Measurements from ENCODE around the gene ERC1.
"Not testable (repeated sequence)": the region's sequence is repeated elsewhere in the genome, so short reads cannot be mapped to it uniquely, and the experiment has no call there.

ERC1 gene

DNA sequence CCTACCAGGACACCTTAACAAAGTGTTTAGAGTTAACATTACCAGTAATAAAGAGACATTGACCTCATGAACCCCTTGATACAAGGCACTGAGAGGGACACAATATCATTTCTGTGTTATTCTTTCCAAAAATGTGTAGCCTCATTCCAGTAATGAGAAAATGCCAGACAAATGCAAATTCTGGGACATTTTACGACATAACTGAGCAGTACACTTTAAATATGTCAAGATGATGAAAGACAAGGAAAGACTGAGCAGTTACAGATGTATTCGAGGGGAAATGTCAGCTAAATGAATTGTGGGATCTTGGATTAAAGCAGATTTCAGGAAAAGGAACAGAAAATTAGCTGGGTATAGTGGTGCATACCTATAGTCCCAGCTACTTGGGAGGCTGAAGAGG is 255.6 kb downstream of the ERC1 start:
- no peak for DNase-seq

DNA sequence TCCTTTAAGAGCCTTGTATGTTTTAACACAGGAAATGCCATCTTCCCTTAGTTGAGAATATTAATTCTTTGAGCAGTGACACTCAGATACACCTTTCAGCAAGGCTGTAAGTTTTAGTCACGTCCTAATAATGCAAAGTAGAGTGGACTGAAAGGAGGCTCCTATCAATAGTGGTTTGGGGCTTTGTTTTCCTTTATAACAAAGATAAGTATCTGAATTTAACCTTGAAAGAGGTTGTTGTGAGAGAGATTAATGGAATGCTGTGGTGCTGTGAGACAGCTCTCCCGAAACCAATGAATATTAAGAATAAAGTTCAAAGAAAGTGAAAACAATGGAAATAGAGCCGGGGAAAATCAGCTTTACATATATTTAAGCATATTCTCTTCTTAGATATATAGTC is 259.6 kb downstream of the ERC1 start:
- no peak for DNase-seq

DNA sequence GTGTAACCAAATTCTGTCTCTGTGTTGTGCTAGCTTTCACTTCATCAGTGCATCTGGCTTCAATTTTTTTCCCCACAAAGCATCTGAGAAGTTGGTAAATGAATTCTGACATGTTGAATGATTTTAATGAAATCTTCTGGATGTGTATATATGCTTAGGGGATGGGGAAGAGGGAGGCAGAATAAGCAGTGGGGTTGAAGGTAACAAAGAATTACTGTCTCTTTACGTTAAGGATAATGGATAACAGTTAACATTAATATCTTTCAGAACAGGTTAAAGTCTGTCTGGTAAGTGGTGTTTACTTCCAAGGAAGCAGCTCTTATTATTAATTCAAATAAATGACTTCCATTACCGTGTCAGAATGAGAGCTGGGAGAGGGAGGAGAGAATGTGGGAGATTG is 261.7 kb downstream of the ERC1 start:
- no peak for DNase-seq

DNA sequence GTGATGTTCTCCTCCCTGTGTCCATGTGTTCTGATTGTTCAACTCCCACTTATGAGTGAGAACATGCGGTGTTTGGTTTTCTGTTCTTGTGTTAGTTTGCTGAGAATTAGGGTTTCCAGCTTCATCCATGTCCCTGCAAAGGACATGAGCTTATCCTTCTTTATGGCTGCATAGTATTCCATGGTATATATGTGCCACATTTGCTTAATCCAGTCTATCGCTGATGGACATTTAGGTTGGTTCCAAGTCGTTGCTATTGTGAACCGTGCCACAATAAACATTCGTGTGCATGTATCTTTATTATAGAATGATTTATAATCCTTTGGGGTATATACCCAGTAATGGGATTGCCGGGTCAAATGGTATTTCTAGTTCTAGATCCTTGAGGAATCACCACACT is 264.1 kb downstream of the ERC1 start:
- not testable (repeated sequence) for DNase-seq

DNA sequence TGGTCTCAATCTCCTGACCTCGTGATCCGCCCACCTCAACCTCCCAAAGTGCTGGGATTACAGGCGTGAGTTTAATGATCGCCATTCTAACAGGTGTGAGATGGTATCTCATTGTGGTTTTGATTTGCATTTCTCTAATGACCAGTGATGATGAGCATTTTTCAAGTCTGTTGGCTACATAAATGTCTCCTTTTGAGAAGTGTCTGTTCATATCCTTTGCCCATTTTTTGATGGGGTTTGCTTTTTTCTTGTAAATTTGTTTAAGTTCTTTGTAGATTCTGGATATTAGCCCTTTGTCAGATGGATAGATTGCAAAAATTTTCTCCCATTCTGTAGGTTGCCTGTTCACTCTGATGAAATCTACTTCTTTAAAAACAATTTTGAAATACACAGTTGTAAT is 264.8 kb downstream of the ERC1 start:
- DNase-seq, result not testable (repeated sequence)

DNA sequence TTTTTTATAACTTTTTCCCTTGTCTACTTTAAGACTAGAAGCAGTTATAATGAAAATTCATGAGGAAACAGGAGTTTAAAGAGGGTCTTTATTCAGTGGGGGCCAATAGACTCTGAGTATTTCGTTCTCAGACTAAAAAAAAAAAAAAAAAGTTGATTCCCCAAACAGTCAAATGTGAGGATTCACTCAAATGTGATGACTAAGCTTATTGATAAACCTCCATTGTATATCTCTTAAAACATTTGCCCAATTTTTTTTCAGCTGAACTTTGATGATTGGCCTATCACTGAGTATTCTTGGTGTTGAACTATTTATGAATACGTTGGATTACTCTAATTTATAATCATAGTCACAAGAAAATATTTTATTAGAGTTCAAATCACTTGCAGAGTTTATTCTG is 265.3 kb downstream of the ERC1 start:
- DNase-seq, result no peak

DNA sequence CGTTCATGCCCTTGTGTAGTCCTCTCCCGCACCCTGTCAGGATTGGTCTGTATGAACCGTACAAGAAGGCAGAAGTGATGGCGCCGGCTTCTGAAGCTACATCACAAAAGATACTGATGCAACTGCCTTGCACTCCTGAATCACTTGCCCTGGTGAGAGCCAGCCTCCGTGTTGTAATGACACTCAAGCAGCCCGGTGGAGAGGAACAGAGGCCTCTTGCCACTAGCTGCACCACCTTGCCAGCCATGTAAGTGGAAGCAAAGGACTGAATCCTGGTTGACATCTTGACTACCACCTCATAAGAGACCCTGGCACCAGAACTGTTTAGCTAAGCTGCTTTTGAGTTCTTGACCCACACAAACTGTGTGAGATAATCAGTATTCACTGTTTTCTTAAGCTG is 266.0 kb downstream of the ERC1 start:
- DNase-seq, result no peak

DNA sequence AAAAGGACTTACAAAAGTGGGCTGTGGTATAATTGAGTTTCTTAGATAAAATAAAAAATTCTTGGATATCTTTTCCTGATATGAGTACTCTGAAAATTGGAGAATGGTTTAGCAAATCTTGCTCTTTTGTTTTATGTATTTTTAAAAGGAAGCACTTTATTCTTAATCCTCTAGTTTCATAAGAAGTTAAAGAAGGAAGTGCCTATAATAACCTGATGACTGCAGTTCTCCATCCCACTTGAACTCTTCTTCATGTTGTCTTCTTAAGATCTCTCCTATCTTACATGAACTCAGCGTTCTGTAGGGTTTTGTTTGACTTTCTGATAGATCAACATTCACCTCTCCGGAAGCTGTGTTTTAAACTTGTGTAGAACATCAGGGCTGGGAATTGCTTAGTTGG is 271.0 kb downstream of the ERC1 start:
- no peak for DNase-seq

DNA sequence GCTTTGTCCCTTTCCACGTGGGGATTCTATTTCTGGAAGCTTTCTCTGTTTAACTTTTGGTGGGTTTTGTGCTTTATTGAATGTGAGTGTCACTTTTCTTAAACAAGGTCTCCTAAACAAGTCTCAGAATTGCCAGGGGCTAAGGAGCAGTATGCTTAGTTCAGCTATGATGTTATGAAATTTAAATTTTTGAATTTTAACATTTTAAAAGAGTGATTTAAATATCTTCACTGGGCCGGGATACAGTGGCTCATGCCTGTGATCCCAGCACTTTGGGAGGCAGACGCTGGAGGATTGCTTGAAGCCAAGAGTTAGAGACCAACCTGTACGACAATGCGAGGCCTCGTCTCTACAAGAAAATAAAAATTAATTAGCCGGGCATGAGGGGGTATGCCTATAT is 276.2 kb downstream of the ERC1 start:
- DNase-seq, result no peak

DNA sequence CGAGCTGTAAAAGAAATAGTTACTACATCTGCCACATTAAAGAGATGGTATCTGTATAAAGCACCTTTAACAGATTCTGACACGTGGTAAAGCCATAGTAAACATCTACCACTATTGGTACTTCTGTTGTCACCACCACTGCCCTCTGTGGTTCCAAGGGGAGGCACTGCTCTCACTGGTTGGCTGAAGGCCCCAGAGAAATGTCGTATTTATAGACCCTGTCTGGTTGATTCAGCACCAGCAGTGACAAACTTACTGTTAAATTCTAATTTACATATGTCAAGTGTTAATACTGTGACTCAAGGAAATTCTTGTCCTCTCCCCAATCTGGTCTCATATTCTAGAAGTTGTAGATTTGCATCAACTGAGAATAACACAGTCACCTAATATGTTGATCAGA is 281.1 kb downstream of the ERC1 start:
- DNase-seq, result no peak

DNA sequence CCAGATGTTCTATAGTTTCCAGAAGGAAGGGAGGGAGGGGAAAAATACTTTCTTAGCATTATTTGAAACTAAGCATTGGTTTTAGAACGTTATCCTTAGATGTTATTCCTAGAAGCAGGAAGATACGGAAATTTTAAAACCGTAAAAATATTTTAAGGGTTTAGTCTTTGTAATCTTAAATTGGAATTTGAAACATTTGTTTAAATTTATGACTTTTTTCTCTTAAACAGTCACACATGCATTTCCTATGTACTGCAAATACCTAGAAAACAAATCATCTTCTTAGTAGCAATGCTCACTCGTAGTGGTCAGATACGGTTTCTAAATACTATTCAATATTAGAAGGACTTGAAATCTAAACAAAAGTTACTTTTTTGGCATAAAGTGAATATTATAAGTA is 282.0 kb downstream of the ERC1 start:
- DNase-seq, result no peak

DNA sequence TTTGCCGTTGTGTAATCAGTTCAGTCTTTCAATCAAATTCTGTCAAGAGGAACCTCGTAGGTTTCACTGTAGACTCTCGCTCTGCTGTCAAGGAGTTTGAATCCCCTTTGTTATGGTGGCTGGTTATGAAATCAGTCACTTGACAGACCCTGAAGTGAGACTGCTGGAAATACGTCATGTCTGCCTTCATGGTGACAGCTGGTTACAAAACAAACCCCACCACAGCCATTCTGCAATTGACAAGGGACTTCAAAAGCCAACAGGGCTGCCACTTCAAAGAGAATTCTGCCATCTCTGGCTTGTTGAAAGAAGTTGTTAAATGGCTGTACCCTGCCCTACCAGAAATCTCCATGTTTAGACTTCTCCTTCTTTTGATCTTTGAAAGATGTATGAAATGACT is 286.9 kb downstream of the ERC1 start:
- no peak for DNase-seq

DNA sequence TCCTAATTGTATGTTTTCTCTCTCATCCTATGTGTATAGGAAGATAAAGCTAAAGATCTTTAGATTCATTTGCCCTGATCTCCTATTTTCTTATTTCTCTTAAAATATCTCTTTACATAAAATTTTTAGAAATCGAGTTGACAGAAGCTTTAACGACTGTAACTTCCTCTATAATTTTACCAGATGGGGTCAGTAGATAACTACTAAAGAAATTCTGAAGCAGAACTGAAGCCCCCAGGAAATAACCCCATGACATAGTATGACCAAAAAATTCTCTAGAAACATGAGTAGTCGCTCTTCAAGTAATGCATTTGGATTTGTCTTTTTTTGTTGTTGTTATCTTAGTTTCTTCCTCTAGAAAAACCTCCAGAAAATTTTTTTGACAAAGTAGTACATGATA is 288.0 kb downstream of the ERC1 start:
- DNase-seq, result no peak

DNA sequence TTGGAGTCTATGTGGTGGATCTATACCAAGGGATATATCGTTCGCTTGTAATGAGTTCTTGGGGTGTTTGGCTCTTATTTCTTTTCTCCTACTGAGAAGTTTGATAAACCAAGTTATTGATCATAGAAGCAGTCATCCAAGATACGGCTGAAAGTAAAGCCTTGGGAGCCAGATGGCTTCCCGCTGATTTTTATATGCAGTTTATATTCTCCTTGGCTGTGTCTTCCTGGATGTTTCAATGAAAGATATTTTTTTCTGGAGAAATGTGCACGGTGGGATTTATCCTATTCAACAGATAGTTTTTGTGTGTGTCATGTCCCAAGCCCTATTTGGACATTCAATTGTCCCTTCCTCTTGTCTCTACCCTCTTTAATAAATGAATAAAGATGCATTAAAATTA is 289.0 kb downstream of the ERC1 start:
- no peak for DNase-seq

DNA sequence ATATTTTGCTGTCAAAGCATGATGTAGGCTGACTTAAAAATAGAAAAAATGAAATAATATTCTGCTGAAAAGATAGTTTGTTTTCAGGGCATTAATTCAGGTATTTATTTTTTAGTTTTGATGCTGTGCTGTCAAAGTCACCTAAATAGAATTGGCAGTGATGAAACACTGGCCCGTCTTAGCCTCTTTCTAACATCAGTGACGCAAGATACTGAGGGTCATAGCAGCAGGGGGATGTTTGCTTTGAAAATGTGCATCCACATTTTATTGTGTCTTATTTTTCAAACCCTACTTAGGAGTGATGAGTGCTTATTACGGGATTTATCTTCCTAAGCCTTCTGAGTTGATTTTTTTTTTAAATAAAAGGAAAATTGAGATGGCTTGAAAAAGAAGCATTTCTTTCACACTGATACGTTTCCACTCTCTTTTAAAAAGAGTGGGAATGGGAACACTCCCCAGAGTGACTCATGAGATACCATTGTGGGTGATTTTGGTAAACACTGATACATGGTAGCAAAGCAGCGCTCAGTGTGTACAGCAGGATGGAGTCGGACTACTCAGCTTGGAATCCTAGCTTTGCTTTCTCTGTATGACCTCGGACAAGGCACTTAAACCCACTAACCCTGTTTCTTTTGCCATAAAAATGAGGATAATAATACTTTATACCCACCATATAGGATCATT is 290.8 kb downstream of the ERC1 start:
- DNase-seq, result no peak

DNA sequence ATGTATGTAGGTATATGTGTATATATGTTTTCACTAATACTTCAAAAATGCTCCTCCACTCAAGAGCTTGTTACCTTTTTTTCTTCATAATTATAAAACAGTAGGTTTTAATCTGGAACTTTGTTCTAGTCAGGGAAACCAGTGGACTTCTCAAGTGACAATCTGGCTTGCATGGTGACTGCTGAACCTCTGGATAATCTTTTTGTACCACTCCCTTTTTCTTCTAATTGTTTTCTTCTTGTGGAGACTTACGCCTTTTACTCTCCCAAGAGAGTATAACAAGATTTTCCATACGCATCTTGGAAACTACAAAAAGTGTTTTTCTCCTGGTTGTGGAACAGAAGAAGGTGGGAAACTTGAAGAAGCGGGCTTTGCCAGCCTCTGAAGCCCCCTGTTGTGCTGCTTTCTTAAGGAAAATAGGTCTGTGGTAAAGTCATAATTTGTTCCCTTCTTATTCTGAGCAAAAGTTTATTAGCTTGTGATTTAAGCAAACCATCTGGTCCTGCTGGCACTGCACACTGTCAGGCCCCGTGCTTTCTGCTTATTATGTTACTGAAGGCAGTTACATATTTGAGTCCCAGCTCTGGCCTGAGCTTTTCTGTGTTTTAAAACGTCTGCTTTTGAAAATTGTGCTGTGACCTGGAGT is 291.8 kb downstream of the ERC1 start:
- peak; percentile 74 for DNase-seq

DNA sequence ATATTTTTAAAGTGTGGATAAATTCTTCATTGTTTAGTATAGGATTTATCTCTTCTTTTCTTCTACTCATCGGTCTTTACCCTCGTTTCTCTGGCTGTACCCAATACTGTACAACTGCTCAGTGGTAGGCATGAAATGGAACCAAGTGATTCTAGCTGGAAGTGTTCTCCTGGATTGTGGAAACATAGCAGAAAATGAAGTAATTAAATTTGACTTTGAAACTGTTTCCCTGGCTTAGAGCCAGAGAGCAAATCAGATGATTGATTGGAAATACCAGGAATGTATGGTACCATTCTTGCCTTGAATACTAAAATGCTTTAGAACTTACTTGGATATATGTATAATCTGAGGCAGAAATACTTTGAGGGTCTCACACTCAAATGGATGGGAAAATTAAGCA is 292.3 kb downstream of the ERC1 start:
- DNase-seq, result no peak

DNA sequence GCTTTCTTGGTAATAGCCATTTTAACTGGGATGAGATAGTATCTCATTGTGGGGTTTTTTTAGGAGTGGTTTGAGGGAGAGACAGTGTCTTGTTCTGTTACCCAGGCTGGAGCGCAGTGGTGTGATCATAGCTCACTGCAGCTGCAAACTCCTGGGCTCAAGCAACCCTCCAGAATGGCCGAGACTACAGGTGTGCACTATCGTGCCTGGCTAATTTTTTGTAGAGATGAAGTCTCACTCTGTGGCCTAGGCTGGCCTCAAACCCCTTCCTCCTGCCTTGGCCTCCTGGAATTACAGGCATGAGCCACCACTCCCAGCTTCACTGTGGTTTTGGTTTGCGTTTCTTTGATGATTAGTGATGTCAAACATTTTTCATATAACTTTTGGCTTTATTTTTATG is 293.6 kb downstream of the ERC1 start:
- no peak for DNase-seq

DNA sequence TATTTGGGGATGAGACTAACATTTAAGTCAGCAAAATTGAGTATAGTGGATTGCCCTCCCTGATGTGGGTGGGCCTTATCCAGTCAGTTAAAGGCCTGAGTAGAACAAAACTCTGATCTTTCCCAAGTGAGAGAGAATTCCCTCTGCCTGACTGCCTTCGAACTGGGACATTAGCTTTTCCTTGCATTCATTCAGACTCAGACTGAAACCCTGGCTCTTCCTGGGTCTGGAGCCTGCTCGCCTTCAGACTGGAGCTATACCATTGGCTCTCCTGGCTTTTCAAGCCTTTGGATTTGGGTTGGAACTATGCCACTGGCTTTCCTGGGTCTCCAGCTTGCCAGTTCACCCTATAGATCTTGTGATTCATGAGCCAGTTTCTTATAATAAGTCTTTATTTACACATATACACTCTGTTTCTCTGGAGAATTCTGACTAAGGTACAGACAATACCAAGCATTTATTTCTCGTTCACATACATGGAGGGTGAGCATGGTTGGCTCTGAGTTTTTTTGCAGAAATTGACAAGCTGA is 296.5 kb downstream of the ERC1 start:
- DNase-seq, result no peak

DNA sequence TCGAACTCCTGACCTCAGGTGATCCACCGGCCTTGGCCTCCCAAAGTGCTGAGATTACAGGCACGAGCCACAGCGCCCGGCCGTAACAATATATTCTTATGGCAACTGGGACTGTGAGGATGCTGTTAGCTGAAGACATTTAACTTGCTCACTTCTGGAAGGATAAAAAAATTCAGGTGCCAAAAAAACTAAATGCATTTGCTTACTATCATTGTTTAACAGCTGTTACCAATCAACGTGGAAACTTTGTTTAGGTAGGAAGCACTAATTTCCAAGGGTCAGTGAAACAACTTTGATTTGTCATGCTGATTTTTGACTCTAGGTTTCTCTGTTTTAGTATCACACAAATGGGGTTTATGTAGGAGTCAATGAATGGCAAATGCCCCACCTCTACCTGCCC is 297.3 kb downstream of the ERC1 start:
- DNase-seq, result no peak

DNA sequence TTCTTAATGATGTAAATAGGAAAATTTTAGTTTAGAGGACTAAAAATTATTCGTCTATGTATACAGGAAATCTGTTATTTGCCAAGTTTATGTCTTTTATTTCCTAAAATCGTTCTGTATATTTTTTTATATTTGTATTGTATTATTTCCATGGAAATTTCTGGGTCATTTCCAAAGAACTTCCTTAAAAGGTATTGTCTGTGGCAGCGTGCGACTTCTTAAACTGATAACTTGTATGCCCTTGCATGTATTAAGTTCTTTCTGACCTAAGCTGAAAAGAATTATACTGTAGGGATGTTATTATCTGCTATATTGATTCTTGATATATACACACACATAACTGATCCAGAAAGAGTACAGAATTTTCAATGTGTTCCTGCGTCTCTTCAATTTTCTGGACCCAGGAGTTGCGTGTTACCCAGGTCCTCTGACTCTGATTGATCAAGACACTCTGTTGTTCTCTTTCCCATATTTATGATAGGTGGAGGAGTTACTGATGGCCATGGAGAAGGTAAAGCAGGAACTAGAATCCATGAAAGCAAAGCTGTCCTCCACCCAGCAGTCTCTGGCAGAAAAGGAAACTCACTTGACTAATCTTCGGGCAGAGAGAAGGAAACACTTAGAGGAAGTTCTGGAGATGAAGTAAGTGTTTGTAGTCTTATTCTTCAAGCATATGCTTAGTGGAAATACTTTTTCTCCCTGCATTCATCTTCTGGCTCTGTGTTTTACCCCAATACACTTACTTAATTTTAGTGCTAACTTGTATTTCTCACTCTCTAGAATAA is 298.5 kb downstream of the ERC1 start:
- DNase-seq, result no peak

DNA sequence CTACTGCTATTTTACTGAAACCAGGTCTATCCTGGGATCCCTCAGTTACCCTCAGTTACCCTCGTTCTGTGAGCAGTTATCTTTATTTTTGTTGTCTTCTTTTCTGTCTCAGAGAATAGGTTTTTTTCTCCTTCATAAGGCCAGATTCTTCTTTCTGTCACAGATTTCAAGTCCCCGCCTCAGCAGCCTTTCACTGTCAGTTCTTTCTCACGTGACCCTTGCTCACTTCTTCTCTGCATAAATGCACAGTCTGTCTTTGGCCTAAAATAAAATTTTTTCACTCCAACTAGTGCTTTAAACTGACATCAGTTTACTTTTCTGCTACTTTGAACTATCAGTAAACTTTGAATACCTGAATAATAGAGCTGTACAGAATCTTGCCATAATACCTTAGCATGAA is 299.7 kb downstream of the ERC1 start:
- no peak for DNase-seq

DNA sequence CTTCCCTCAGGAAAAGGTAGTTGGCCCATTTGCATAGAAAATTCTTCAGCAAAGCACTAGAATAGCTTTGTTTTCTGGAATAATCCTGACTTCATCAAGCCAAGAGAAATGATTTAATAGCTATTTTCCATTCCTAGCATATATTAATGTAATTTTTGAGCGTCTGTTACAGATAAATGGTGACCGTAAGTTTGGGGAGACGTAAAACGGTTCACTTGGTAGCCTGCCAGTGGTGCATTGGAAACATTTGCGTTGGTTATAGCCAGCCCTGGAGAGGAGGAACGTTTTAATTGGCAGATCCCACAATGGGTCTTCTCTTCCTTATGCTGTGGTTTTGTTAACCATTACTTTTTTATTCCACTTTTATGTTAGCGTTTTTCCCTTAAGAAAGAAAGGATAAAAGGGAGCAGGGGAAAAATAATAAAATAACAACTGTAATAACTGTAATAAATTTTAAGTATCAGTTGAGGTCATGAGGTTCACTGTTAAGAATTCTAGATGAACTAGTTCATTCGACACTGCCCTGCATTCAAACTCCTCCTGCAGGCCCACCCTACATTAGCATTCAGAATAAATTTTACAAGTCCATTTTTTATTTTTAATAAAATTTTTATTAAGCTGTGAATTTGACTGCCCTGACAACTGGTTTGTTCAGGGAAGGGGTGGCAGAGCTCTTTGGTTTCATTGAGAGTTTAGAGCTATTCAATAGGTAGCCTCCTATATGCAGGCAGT is 300.7 kb downstream of the ERC1 start:
- no peak for DNase-seq

All from DMS 273 treated with DMSO at 0.1 percent for 48 hours (cell line).